Kidney (tissue), 14 donors: ENCODE data around the gene CD109. TPM values are rescaled to one million over a fixed set of nuclear protein-coding genes. Genes with fewer than 3 reads are reported as not detected.
"Not testable (repeated sequence)": the region's sequence is repeated elsewhere in the genome, so short reads cannot be mapped to it uniquely, and the experiment has no call there.

ENCODE experiments used
- DNase-seq, 5 donors: peaks; one replicate each; pipeline ENCODE4 v3.0.0-alpha.2; 2013 to 2020
- FAIRE-seq: peaks from 2 replicates; lab custom pipeline; 2012; peaks lifted over from hg19 to GRCh38; lab: Jason Lieb, UNC
- H3K27ac ChIP-seq, 2 donors: one replicate each; pipeline ENCODE4 v1.7.0; 2013; ENCODE audit warnings: low read depth in 2 of 2, low read length in 2 of 2, inconsistent platforms in 1 of 2
- H3K27me3 ChIP-seq: one replicate; pipeline ENCODE4 v1.7.1; 2013; ENCODE audit warnings: low read length, inconsistent platforms; ENCODE audit not compliant: control insufficient read depth, insufficient read depth
- H3K36me3 ChIP-seq, 3 donors: one replicate each; pipeline versions ENCODE4 v1.7.0 to v1.7.1; 2013; ENCODE audit warnings: low read length in 3 of 3, control low read depth in 1 of 3, inconsistent platforms in 1 of 3; ENCODE audit not compliant: insufficient read depth in 3 of 3, control insufficient read depth in 2 of 3
- H3K4me1 ChIP-seq, 3 donors: one replicate each; pipeline versions ENCODE4 v1.7.0 to v1.7.1; 2013; ENCODE audit warnings: low read length in 3 of 3, inconsistent platforms in 1 of 3, low read depth in 1 of 3; ENCODE audit not compliant: control insufficient read depth in 2 of 3, insufficient read depth in 2 of 3
- H3K4me3 ChIP-seq, 3 donors: one replicate each; pipeline versions ENCODE4 v1.7.0 to v1.8.1; 2013; ENCODE audit warnings: low read length in 3 of 3, control low read depth in 1 of 3, inconsistent platforms in 1 of 3
- H3K9ac ChIP-seq, 3 donors: one replicate each; pipeline versions ENCODE4 v1.7.0 to v1.7.1; 2013; ENCODE audit warnings: low read length in 3 of 3, control low read depth in 1 of 3, inconsistent platforms in 1 of 3
- H3K9me3 ChIP-seq, 3 donors: one replicate each; pipeline versions ENCODE4 v1.7.0 to v1.7.1; 2013; ENCODE audit warnings: low read length in 3 of 3, control low read depth in 1 of 3, inconsistent platforms in 1 of 3; ENCODE audit not compliant: control insufficient read depth in 2 of 3, insufficient read depth in 1 of 3
- CTCF ChIP-seq: IDR thresholded peaks from 3 replicates; pipeline ENCODE4 v1.5.1; 2012; ENCODE audit warnings: mild to moderate bottlenecking, moderate library complexity, borderline replicate concordance; ENCODE audit not compliant: insufficient read depth; ENCODE audit errors: extremely low read depth
- intact Hi-C: fragments of 100-400 bp; cut with DNase I; formaldehyde crosslinking; loops from one replicate; pipeline ENCODE4 v1.11.1; 2022
- polyA plus RNA-seq: library from polyadenylated mRNA; stranded (reverse); fragments of 350-450 nt; fragmentation: Illumina TruSeq; extraction: RNeasy Lipid Tissue Mini Kit (QIAGEN cat#74804); gene quantifications from one replicate; pipeline ENCODE4 v1.2.3, GENCODE V29; 2014; ENCODE audit warnings: low read depth, low replicate concordance; ENCODE audit not compliant: insufficient read depth
- total RNA-seq: library from RNA; stranded (reverse); fragmentation: NEBNext Ultra II Directional; extraction: Animal tissue kit (Norgen Biotek cat#: 25700); gene quantifications from one replicate; pipeline ENCODE4 v1.2.1, GENCODE V29; 2021
- donor health status: control.
- donor health status: control.
- donor health status: control.
- donor health status: control.
- donor health status: control.
- donor health status: DM: yes; HTN: yes; CAD: no.
- donor health status: Normal renal cell carcinoma (clear cell type).

The CD109 gene
- total and polyA plus RNA-seq, 2 donors from 2014 or later, result 3.7 to 19.0 TPM

GRCh38 chr6:73803562-73804241 is 107.7 kb downstream of the CD109 start:
- no peaks in the 10 kb centered on the region for H3K27me3 ChIP-seq
- H3K9me3 ChIP-seq, result no peaks in the 10 kb centered on the region
- no peak overlapping the region for H3K27ac ChIP-seq
- peak; percentile 50 for TF ChIP-seq CTCF
- H3K9ac ChIP-seq, result no peak overlapping the region
- intact Hi-C loops, result no loop called here
- H3K4me3 ChIP-seq, result no peak overlapping the region
- DNase-seq (peak in 3 of 5 donors; percentile 15 to 32 (median 22)), FAIRE-seq (no peak)
- no peaks in the 10 kb centered on the region for H3K36me3 ChIP-seq
- H3K4me1 ChIP-seq, result peaks cover 0 to 5% (median 0%) of the 10 kb centered on the region in 3 donors

- H3K9ac ChIP-seq, H3K4me1 ChIP-seq, H3K27me3 ChIP-seq, H3K36me3 ChIP-seq, FAIRE-seq, H3K4me3 ChIP-seq, intact Hi-C loops, H3K27ac ChIP-seq, H3K9me3 ChIP-seq, DNase-seq: not testable (repeated sequence)
Observed at GRCh38 chr6:73805221-73805620, 109.2 kb downstream of the CD109 start.

GRCh38 chr6:73805982-73806381 is 110.0 kb downstream of the CD109 start:
- H3K4me3 ChIP-seq, H3K4me1 ChIP-seq, DNase-seq, H3K9ac ChIP-seq, H3K27me3 ChIP-seq, H3K9me3 ChIP-seq, H3K27ac ChIP-seq, intact Hi-C loops, H3K36me3 ChIP-seq, FAIRE-seq: not testable (repeated sequence)

- H3K9me3 ChIP-seq, result no peaks in the 10 kb centered on the region
- no peaks in the 10 kb centered on the region for H3K4me1 ChIP-seq
- no peak overlapping the region for H3K9ac ChIP-seq
- DNase-seq, result no peak
- no peaks in the 10 kb centered on the region for H3K27me3 ChIP-seq
- TF ChIP-seq CTCF, result no peak
- intact Hi-C loops, result no loop called here
- no peak overlapping the region for H3K27ac ChIP-seq
- no peak for FAIRE-seq
- no peak overlapping the region for H3K4me3 ChIP-seq
- H3K36me3 ChIP-seq, result no peaks in the 10 kb centered on the region
Observed at GRCh38 chr6:73811706-73812105, 115.7 kb downstream of the CD109 start.
